A673 (cell line): ENCODE results near the gene FIBCD1. TPM values are rescaled to one million over a fixed set of nuclear protein-coding genes. Genes with fewer than 3 reads are reported as not detected.

ENCODE experiments used
- BruUV-seq: library from RNA; stranded (reverse); fragments of 400-500 nt; replicated peaks from 2 replicates; lab custom pipeline; 2021; lab: Mats Ljungman, UMichigan
- CTCF ChIA-PET: fragments of 300-600 bp; sonication (Branson Sonifier 250); formaldehyde crosslinking; loops from one replicate; lab custom pipeline; 2022; ENCODE audit warnings: antibody characterized with exemption; lab: Charles Lee
- POLR2A ChIA-PET: fragments of 300-600 bp; sonication (Branson Sonifier 250); formaldehyde crosslinking; loops from one replicate; lab custom pipeline; 2022; ENCODE audit warnings: antibody characterized with exemption; ENCODE audit not compliant: low non-redundant PET; lab: Charles Lee
- DNase-seq: peaks from one replicate; pipeline ENCODE4 v3.0.0-alpha.2; 2015; ENCODE audit warnings: low spot score
- H3K27ac ChIP-seq: fragments of 200-600 bp; sonication (generic); 2 replicates; pipeline ENCODE4 v1.5.1; 2016; ENCODE audit warnings: mixed run types, low read depth, mild to moderate bottlenecking, mixed read lengths, antibody characterized with exemption, low read length; ENCODE audit not compliant: poor library complexity, severe bottlenecking
- H3K27me3 ChIP-seq: fragments of 200-600 bp; sonication (generic); replicated peaks from 2 replicates; pipeline ENCODE4 v1.6.1; 2017; ENCODE audit warnings: mixed run types, low read depth, mild to moderate bottlenecking, mixed read lengths, antibody characterized with exemption, low read length; ENCODE audit not compliant: insufficient read depth, poor library complexity
- H3K36me3 ChIP-seq: fragments of 200-600 bp; sonication (generic); 2 replicates; pipeline ENCODE4 v1.6.1; 2016; ENCODE audit warnings: mixed run types, mild to moderate bottlenecking, mixed read lengths, antibody characterized with exemption, low read length; ENCODE audit not compliant: insufficient read depth, poor library complexity, severe bottlenecking
- H3K4me1 ChIP-seq: fragments of 200-600 bp; sonication (generic); 2 replicates; pipeline ENCODE4 v1.6.1; 2017; ENCODE audit warnings: mixed run types, mild to moderate bottlenecking, mixed read lengths, antibody characterized with exemption, low read length; ENCODE audit not compliant: insufficient read depth, poor library complexity, severe bottlenecking
- H3K4me3 ChIP-seq: fragments of 200-600 bp; sonication (generic); 2 replicates; pipeline ENCODE4 v1.5.1; 2016; ENCODE audit warnings: low read depth, mixed run types, mild to moderate bottlenecking, mixed read lengths, low read length; ENCODE audit not compliant: poor library complexity, severe bottlenecking
- H3K9me3 ChIP-seq: fragments of 200-600 bp; sonication (generic); 2 replicates; pipeline ENCODE4 v1.6.1; 2016; ENCODE audit warnings: mixed run types, low read depth, mild to moderate bottlenecking, mixed read lengths, antibody characterized with exemption, low read length; ENCODE audit not compliant: poor library complexity, severe bottlenecking
- EZH2 ChIP-seq: fragments of 200-600 bp; sonication (generic); IDR thresholded peaks from 2 replicates; pipeline ENCODE4 v1.6.1; 2017; ENCODE audit warnings: borderline replicate concordance, low read depth, mild to moderate bottlenecking, mixed read lengths, antibody characterized with exemption, low read length; ENCODE audit not compliant: poor library complexity, severe bottlenecking
- intact Hi-C: fragments of 100-400 bp; cut with micrococcal nuclease; formaldehyde crosslinking; loops from one replicate; pipeline ENCODE4 v1.10.0; 2022; ENCODE audit not compliant: unreplicated experiment
- total RNA-seq: library from RNA; stranded (reverse); gene quantifications from 2 replicates; pipeline ENCODE4 v1.2.3, GENCODE V29; 2021
- TF ChIP-seq, protein P1 (sequence below): fragments of 300-800, 200-600 bp; sonication (generic); conservative IDR thresholded peaks from 2 replicates; pipeline ENCODE4 v1.5.1; 2017; ENCODE audit warnings: low read depth, mild to moderate bottlenecking, antibody characterized with exemption, low read length, moderate library complexity, mixed read lengths

The FIBCD1 gene
- total RNA-seq, 1 experiment from 2014 or later = 0.19 TPM

DNA sequence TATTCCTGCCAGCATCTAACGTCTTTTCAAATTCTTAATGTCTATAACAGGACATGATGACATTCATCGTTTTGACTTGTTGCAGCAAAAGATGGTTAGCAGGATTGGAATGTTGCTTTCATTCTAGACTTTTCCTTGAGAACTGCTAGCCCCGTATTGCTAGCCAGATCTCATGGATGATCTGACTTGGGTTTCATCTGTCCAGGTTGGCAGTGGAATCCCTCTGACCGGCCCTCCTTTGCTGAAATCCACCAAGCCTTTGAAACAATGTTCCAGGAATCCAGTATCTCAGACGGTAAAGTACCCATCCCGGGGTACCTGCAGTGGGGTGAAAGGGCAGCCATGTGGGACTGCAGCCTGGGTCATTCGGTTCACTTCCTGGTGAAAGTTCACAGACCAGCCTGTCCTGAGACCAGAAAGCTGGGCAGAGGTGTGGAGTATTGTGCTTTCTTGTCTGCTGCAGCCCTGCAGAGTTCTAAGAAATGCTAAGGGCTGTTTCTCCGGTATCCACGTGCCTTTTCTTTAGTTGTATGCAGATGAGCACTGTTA lies 59.1 kb downstream of the FIBCD1 start:
- no peak for DNase-seq
- BruUV-seq = no TSS peak
- ChIA-PET CTCF (no interaction called here), POLR2A (no interaction called here)
- no peak overlapping the region for H3K27ac ChIP-seq
- H3K9me3 ChIP-seq = no peaks in the 10 kb centered on the region
- peaks cover 72% of the 10 kb centered on the region for H3K36me3 ChIP-seq
- TF ChIP-seq, protein P1, sequence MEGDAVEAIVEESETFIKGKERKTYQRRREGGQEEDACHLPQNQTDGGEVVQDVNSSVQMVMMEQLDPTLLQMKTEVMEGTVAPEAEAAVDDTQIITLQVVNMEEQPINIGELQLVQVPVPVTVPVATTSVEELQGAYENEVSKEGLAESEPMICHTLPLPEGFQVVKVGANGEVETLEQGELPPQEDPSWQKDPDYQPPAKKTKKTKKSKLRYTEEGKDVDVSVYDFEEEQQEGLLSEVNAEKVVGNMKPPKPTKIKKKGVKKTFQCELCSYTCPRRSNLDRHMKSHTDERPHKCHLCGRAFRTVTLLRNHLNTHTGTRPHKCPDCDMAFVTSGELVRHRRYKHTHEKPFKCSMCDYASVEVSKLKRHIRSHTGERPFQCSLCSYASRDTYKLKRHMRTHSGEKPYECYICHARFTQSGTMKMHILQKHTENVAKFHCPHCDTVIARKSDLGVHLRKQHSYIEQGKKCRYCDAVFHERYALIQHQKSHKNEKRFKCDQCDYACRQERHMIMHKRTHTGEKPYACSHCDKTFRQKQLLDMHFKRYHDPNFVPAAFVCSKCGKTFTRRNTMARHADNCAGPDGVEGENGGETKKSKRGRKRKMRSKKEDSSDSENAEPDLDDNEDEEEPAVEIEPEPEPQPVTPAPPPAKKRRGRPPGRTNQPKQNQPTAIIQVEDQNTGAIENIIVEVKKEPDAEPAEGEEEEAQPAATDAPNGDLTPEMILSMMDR = no peak
- no peak for TF ChIP-seq EZH2
- intact Hi-C loops = no loop called here
- H3K27me3 ChIP-seq = no peaks in the 10 kb centered on the region
- no peak overlapping the region for H3K4me3 ChIP-seq
- no peaks in the 10 kb centered on the region for H3K4me1 ChIP-seq

DNA sequence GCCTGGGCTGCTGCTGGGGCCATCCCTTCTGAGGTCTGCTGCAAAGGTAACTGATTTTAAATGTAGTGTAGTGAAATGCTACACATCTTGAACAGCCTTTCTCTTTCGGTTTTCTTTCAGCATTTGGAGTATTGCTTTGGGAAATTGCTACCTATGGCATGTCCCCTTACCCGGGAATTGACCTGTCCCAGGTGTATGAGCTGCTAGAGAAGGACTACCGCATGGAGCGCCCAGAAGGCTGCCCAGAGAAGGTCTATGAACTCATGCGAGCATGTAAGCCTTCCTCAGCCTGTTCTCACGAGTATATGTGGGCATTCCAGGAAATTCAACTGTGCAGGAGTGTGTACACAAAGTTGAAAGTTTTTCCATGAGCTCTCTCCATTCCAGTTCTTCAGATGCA lies 60.8 kb downstream of the FIBCD1 start:
- H3K4me3 ChIP-seq = no peak overlapping the region
- DNase-seq = no peak
- ChIA-PET POLR2A (no interaction called here), CTCF (no interaction called here)
- intact Hi-C loops = no loop called here
- no peaks in the 10 kb centered on the region for H3K27me3 ChIP-seq
- TF ChIP-seq, protein P1 = no peak
- no peak for TF ChIP-seq EZH2
- peaks cover 72% of the 10 kb centered on the region for H3K36me3 ChIP-seq
- no TSS peak for BruUV-seq
- H3K9me3 ChIP-seq = no peaks in the 10 kb centered on the region
- H3K4me1 ChIP-seq = no peaks in the 10 kb centered on the region
- H3K27ac ChIP-seq = no peak overlapping the region

DNA sequence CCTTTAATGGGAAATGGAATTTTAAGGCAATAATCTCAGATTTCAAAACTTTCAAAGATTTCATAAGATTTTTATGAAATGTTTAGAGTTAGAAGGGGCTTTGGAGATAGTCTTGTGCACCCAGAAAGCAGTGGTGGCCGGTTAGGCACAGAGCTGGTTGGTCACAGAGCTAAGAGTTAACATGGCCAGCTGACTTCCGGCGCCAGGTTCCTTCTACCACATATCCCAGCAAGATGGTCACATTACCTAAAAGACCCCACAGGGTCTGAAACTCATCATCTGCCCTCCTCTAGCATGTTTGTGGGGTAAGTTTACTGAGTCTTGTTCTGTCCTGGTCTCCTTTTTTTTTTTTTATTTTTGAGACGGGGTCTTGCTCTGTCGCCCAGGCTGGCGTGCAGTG lies 61.7 kb downstream of the FIBCD1 start:
- DNase-seq = no peak
- no TSS peak for BruUV-seq
- POLR2A ChIA-PET = no interaction called here
- intact Hi-C loops = no loop called here
- no peaks in the 10 kb centered on the region for H3K27me3 ChIP-seq
- CTCF ChIA-PET = no interaction called here
- H3K4me3 ChIP-seq = no peak overlapping the region
- H3K9me3 ChIP-seq = no peaks in the 10 kb centered on the region
- no peak overlapping the region for H3K27ac ChIP-seq
- H3K4me1 ChIP-seq = no peaks in the 10 kb centered on the region
- TF ChIP-seq, protein P1 = no peak
- TF ChIP-seq EZH2 = no peak
- peaks cover 81% of the 10 kb centered on the region for H3K36me3 ChIP-seq
